Gastrocnemius medialis (tissue), 4 donors: ENCODE data around the gene ZNF217. TPM values are rescaled to one million over a fixed set of nuclear protein-coding genes. Genes with fewer than 3 reads are reported as not detected.

ENCODE experiments used
- ATAC-seq, 2 donors: fragments of 150-250 bp; one replicate each; pipeline ENCODE4 v1.9.1; 2016
- DNase-seq, 2 donors: peaks; one replicate each; pipeline ENCODE4 v3.0.0-alpha.2; 2019
- H3K27ac ChIP-seq, 4 donors: fragments of 200-600 bp; sonication (generic); 1 replicate in 1 of 4; 2 replicates in 3 of 4; pipeline ENCODE4 v1.5.1; 2016 to 2018; ENCODE audit warnings: mild to moderate bottlenecking in 2 of 4, moderate library complexity in 1 of 4
- H3K27me3 ChIP-seq, 3 donors: fragments of 200-600 bp; sonication (generic) in 2 of 3; 1 replicate in 1 of 3; 2 replicates in 2 of 3; pipeline versions ENCODE4 v1.5.1 to v1.6.0; 2016 to 2019; ENCODE audit warnings: mild to moderate bottlenecking in 1 of 3, moderate library complexity in 1 of 3
- H3K36me3 ChIP-seq, 2 donors: fragments of 200-600 bp; sonication (generic) in 1 of 2; one replicate each; pipeline ENCODE4 v1.5.1; 2017 to 2018
- H3K4me1 ChIP-seq, 2 donors: fragments of 200-600 bp; sonication (generic) in 1 of 2; one replicate each; pipeline ENCODE4 v1.5.1; 2016 to 2017; ENCODE audit warnings: mild to moderate bottlenecking in 2 of 2
- H3K4me3 ChIP-seq, 4 donors: fragments of 200-600 bp; sonication (generic) in 3 of 4; 1 replicate in 1 of 4; 2 replicates in 3 of 4; pipeline ENCODE4 v1.5.1; 2016 to 2019; ENCODE audit warnings: mild to moderate bottlenecking in 2 of 4
- H3K9me3 ChIP-seq, 3 donors: fragments of 200-600 bp; sonication (generic) in 2 of 3; 1 replicate in 1 of 3; 2 replicates in 2 of 3; pipeline ENCODE4 v1.5.1; 2016 to 2019
- POLR2A ChIP-seq, 2 donors: fragments of 450-650 bp; IDR thresholded peaks; one replicate each; pipeline ENCODE4 v1.6.1; 2017; ENCODE audit warnings: antibody characterized with exemption in 2 of 2, mild to moderate bottlenecking in 2 of 2, moderate library complexity in 2 of 2
- in situ Hi-C, 4 donors: fragments of 200-750 bp; cut with MboI; loops; one replicate each; pipeline versions ENCODE4 v1.15.0 to v1.8.0; 2017; ENCODE audit warnings: low sequenced_read_pairs in 4 of 4
- intact Hi-C: fragments of 100-400 bp; cut with DNase I; formaldehyde crosslinking; loops from one replicate; pipeline ENCODE4 v1.15.1; 2023; ENCODE audit warnings: low total_unique reads
- total RNA-seq, 4 donors: library from RNA; depleted of rRNA; stranded (reverse); fragments of >200 nt; gene quantifications; one replicate each; pipeline versions ENCODE4 v1.1.0 to v1.2.3, GENCODE V29; 2016
- TF ChIP-seq, protein P1 (sequence below), 5 experiments: fragments of 450-650 bp in 3 of 5; fragments of 200-600 bp in 2 of 5; sonication (generic) in 2 of 5; IDR thresholded peaks in 4 of 5; conservative IDR thresholded peaks in 1 of 5; 1 replicate in 4 of 5; 2 replicates in 1 of 5; pipeline ENCODE4 v1.5.1; 2016 to 2019; ENCODE audit warnings: antibody characterized with exemption in 5 of 5, mild to moderate bottlenecking in 3 of 5, moderate library complexity in 3 of 5

Gene ZNF217
- total RNA-seq, 4 donors from 2014 or later: 4.1 to 5.9 (median 4.7) TPM

DNA sequence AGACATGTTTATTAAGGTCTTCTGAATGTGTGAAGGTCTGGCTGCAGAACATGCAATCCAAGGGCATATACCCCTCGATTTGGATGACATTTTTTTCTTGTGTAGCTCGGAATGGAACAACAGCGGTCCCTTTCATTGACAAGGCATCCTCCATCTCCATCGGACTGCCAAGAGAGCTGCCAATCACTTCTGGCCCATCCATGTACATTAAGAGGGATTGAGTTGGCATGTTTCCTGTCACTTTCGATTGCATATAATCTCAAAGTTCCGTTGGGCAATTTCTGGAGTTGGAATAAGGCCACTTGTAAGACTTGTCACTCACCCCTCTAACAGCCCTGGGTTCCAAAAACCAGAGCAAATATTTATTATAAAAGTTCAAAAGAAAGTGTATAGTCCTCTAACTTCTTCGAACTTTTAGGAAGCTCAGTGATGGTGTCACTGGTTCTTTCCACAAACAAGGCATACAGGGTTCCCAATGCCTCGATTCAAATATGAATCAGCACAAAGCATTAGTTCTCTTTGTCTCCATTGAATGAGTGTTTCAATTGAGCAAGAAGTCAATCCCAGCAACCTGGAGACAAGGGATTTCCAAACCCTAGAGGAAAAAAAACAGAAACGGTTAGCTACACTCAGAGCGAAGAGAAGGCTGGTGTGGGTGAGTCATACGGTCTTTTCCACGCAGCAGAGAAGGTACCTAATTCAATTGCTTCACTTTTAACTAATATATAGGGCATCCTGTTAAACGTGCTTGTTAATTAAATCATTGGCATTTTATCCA, 10.9 kb downstream of the ZNF217 start:
- DNase-seq (peak; percentile 29 to 45), ATAC-seq (peak; percentile 71 to 76)
- peak in 1 of 2 donors; percentile 26 for TF ChIP-seq POLR2A (IDR thresholded peaks at IDR 0.05)
- TF ChIP-seq, protein P1, sequence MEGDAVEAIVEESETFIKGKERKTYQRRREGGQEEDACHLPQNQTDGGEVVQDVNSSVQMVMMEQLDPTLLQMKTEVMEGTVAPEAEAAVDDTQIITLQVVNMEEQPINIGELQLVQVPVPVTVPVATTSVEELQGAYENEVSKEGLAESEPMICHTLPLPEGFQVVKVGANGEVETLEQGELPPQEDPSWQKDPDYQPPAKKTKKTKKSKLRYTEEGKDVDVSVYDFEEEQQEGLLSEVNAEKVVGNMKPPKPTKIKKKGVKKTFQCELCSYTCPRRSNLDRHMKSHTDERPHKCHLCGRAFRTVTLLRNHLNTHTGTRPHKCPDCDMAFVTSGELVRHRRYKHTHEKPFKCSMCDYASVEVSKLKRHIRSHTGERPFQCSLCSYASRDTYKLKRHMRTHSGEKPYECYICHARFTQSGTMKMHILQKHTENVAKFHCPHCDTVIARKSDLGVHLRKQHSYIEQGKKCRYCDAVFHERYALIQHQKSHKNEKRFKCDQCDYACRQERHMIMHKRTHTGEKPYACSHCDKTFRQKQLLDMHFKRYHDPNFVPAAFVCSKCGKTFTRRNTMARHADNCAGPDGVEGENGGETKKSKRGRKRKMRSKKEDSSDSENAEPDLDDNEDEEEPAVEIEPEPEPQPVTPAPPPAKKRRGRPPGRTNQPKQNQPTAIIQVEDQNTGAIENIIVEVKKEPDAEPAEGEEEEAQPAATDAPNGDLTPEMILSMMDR (IDR thresholded peaks at IDR 0.05 in 4 of 5, conservative IDR thresholded peaks at IDR 0.05 in 1 of 5): no peak
- H3K36me3 ChIP-seq: peaks cover 0 to 19% of the 10 kb centered on the region in 2 donors
- H3K9me3 ChIP-seq: no peaks in the 10 kb centered on the region
- peaks cover 30 to 78% of the 10 kb centered on the region in 2 donors for H3K4me1 ChIP-seq
- in situ Hi-C loops: loop anchor here in 2 of 4 donors (25.0 kb wide), 1 partner anchor 630 kb away; the partner anchor contains the start of gene PFDN4 (in 2 of the 2)
- intact Hi-C loops: loop anchor here (5.0 kb wide), 1 partner anchor 40 kb away; no protein-coding TSS in a partner anchor
- no peak overlapping the region for H3K4me3 ChIP-seq
- H3K27ac ChIP-seq: peak overlapping the region; percentile 1 to 68 (median 22)
- H3K27me3 ChIP-seq: no peaks in the 10 kb centered on the region

DNA sequence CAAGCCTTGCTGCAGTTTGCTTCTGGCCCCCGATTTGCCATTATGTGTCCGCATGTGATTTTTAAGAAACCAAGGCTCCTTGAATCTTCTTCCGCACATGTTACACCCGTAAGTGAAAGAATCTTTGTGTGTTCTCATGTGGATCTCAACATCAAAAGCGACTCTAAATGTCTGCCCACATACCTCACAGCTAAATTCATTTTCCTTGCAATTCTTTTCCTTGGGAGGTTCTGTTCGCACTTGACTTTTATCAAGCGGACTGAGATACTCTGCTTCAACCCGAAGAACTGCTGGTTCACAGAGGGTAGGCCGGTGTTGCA, 11.4 kb downstream of the ZNF217 start:
- DNase-seq: no peak
- no peaks in the 10 kb centered on the region for H3K27me3 ChIP-seq
- in situ Hi-C loops (loop anchor here in 2 of 4 donors (25.0 kb wide), 1 partner anchor 630 kb away; the partner anchor contains the start of gene PFDN4 (in 2 of the 2)), intact Hi-C loops (loop anchor here (5.0 kb wide), 1 partner anchor 40 kb away; no protein-coding TSS in a partner anchor)
- no peak for TF ChIP-seq POLR2A (IDR thresholded peaks at IDR 0.05)
- TF ChIP-seq, protein P1 (IDR thresholded peaks at IDR 0.05 in 4 of 5, conservative IDR thresholded peaks at IDR 0.05 in 1 of 5): no peak
- H3K36me3 ChIP-seq: peaks cover 0 to 24% of the 10 kb centered on the region in 2 donors
- peak overlapping the region in 2 of 4 donors; percentile 37 to 68 for H3K27ac ChIP-seq
- peaks cover 30 to 76% of the 10 kb centered on the region in 2 donors for H3K4me1 ChIP-seq
- ATAC-seq: no peak
- H3K9me3 ChIP-seq: no peaks in the 10 kb centered on the region
- H3K4me3 ChIP-seq: no peak overlapping the region

DNA sequence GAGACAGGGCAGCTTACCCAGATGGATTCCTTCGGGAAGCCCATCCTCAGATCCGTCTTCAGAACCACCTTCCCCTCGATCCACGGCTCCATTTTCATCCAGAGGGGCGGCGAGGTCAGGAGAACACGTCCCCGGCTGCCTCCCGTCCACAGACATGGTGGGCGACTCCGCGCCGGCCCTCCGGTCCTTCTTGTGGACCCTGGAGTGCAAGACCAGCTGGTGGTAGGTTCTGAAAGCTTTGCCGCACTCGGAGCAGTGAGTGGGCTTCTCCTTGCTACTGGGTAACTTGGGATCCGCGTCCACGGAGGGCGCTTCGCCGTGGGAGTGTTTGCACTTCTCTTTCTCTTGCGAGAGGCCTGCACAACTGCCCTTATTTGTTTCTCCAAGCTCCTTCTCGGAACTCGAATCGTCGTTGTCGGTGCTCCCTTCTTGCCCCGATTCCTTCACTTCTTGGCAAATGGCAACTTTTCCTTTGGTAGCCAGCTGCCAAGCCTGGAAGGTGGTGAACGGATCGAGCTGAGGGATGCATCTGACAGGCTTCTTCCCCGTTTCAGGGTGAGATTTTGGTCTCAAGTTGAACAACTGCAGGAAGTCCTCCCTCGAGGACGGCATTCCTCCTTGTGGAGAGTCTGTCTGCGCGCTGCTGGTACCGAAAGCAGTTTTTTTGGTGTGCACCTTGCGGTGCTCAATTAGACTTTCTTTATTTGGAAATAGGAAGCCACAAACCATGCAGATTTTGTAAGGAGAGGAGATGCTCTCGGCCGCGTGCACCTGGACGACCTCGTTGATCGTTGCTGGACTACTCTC, 12.0 kb downstream of the ZNF217 start:
- intact Hi-C loops: loop anchor here (5.0 kb wide), 1 partner anchor 41 kb away; no protein-coding TSS in a partner anchor
- Histone ChIP-seq H3K4me1 (peaks cover 30 to 70% of the 10 kb centered on the region in 2 donors), H3K27ac (peak overlapping the region in 2 of 4 donors; percentile 64 to 72), H3K36me3 (peaks cover 0 to 29% of the 10 kb centered on the region in 2 donors), H3K4me3 (no peak overlapping the region), H3K27me3 (no peaks in the 10 kb centered on the region), H3K9me3 (no peaks in the 10 kb centered on the region)
- in situ Hi-C loops: loop anchor here in 2 of 4 donors (25.0 kb wide), 1 partner anchor 631 kb away; the partner anchor contains the start of gene PFDN4 (in 2 of the 2)
- DNase-seq (no peak), ATAC-seq (no peak)
- TF ChIP-seq, protein P1 (IDR thresholded peaks at IDR 0.05 in 4 of 5, conservative IDR thresholded peaks at IDR 0.05 in 1 of 5): no peak
- TF ChIP-seq POLR2A (IDR thresholded peaks at IDR 0.05): no peak

GRCh38 chr20:53580376-53581111, 13.1 kb downstream of the ZNF217 start:
- H3K27ac ChIP-seq: peak overlapping the region in 3 of 4 donors; percentile 55 to 72 (median 64)
- H3K9me3 ChIP-seq: no peaks in the 10 kb centered on the region
- in situ Hi-C loops (loop anchor here in 2 of 4 donors (25.0 kb wide), 1 partner anchor 632 kb away; the partner anchor contains the start of gene PFDN4 (in 2 of the 2)), intact Hi-C loops (loop anchor here (1.0 to 5.0 kb wide), 2 partner anchors 42 to 286 kb away; no protein-coding TSS in a partner anchor)
- no peak for DNase-seq
- H3K4me1 ChIP-seq: peaks cover 30 to 64% of the 10 kb centered on the region in 2 donors
- no peak overlapping the region for H3K4me3 ChIP-seq
- TF ChIP-seq, protein P1 (IDR thresholded peaks at IDR 0.05 in 4 of 5, conservative IDR thresholded peaks at IDR 0.05 in 1 of 5): peak in 1 of 5 experiments; percentile 26
- no peak for TF ChIP-seq POLR2A (IDR thresholded peaks at IDR 0.05)
- H3K36me3 ChIP-seq: peaks cover 0 to 40% of the 10 kb centered on the region in 2 donors
- no peak for ATAC-seq
- no peaks in the 10 kb centered on the region for H3K27me3 ChIP-seq
